ENCODE results near the gene LUC7L3.
A peak's percentile ranks its signal among the peaks of the same experiment; 100 is the strongest.
"Not testable (repeated sequence)": the region's sequence is repeated elsewhere in the genome, so short reads cannot be mapped to it uniquely, and the experiment has no call there.

Gene LUC7L3, protein sequence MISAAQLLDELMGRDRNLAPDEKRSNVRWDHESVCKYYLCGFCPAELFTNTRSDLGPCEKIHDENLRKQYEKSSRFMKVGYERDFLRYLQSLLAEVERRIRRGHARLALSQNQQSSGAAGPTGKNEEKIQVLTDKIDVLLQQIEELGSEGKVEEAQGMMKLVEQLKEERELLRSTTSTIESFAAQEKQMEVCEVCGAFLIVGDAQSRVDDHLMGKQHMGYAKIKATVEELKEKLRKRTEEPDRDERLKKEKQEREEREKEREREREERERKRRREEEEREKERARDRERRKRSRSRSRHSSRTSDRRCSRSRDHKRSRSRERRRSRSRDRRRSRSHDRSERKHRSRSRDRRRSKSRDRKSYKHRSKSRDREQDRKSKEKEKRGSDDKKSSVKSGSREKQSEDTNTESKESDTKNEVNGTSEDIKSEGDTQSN

DNA sequence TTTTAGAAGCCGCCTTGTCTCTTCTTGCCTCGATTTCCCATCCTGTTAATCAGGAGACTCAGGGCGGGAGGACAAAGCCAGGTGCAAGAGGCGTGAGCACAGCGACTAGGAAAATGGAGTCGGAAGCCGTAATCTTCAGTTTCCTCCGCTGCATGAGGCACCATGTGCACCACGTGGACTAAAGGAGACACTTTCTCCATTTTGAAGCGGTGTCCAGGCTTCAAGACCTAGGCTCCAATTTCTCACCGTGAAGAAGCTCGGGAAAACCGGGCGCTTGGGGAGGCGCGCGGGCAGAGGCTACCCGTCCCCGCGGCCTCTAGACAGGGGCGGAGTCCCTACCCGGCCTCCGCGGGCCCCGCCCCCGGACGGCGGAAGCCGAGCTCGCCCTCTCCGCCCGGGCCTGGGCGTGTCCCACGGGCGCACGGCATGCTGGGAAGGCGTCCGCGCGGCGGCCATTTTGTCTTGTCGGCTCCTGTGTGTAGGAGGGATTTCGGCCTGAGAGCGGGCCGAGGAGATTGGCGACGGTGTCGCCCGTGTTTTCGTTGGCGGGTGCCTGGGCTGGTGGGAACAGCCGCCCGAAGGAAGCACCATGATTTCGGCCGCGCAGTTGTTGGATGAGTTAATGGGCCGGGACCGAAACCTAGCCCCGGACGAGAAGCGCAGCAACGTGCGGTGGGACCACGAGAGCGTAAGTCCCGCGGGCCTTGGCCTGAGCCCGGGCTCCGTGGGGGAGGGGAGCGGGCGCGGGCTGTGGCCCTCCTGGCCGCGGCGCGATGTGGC, at the start of gene LUC7L3:
Gene LUC7L3 (plus strand): TSS at position 460 of the 780 bp plus-strand sequence. CDS start 130 bp downstream, at position 590.
- DNase-seq = peak; percentile 97

- no peak for DNase-seq
Observed at GRCh38 chr17:50672071-50672470, 47.3 kb upstream of the LUC7L3 start.

- DNase-seq = no peak
Observed at GRCh38 chr17:50672831-50673551, 46.4 kb upstream of the LUC7L3 start.

DNA sequence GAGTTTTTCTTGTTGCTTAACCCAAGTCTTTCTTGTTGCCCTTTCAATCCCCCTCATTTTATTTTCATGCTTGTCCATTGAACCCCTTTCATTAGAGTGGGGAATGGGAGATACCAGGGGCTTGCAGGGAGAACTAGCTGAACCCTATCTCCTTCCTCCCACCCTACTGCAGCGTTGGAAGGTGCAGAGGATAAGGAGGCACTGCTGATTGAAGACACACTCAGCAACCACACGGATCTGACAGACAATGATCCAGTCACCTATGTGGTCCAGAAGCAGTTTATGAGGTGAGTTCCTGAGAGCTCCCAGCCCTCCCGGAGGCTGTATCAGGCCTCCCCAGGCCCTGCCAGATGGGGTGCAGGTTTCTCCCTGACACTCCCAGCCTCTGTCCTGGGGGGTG, 44.2 kb upstream of the LUC7L3 start:
- no peak for DNase-seq

DNA sequence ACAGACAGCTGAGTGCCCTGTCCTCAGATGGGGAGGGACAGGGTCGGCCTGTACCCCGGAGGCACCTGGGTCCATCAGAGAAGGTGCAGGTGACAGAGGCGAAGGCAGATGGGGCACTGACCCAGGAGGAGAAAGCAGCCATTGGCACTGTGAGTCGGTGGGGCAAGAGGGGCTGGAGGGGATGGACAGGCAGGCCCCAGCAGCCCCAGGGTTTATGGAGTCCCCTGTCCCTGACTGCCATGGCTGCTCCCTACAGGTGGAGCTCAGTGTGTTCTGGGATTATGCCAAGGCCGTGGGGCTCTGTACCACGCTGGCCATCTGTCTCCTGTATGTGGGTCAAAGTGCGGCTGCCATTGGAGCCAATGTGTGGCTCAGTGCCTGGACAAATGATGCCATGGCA, 43.8 kb upstream of the LUC7L3 start:
- DNase-seq = no peak

DNA sequence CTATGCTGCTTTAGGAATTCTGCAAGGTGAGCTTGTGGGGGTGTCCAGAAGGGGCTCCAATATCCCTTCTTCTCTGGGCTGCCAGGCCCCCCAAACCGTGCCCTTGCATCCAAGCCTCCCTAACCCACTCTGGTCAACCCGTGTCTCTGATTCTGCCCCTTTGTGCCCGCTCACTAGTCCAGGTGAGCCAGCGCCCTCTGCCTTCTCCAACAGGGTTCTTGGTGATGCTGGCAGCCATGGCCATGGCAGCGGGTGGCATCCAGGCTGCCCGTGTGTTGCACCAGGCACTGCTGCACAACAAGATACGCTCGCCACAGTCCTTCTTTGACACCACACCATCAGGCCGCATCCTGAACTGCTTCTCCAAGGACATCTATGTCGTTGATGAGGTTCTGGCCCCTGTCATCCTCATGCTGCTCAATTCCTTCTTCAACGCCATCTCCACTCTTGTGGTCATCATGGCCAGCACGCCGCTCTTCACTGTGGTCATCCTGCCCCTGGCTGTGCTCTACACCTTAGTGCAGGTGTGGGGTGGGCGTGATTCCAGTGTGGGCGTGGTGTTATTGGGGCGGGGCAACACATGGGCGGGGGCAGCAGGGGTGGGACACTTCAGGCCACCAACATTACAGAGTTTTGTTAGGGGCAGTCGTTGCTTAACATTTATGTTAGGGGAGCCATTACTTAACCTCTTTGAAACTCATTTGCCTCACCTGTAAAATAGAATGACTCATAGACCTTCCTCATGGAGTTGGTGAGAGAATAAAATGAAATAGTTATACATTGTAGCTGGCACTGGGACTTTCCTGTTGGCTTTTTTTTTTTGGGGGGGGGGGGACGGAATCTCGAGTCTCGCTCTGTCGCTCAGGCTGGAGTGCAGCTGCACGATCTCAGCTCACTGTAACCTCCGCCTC, 43.1 kb upstream of the LUC7L3 start:
- DNase-seq = no peak

GRCh38 chr17:50677851-50678375, 41.5 kb upstream of the LUC7L3 start:
- no peak for DNase-seq

- no peak for DNase-seq
Observed at GRCh38 chr17:50679008-50679544, 40.3 kb upstream of the LUC7L3 start.

GRCh38 chr17:50680126-50680525, 39.3 kb upstream of the LUC7L3 start:
- DNase-seq = no peak

GRCh38 chr17:50680543-50681262, 38.7 kb upstream of the LUC7L3 start:
- not testable (repeated sequence) for DNase-seq

DNA sequence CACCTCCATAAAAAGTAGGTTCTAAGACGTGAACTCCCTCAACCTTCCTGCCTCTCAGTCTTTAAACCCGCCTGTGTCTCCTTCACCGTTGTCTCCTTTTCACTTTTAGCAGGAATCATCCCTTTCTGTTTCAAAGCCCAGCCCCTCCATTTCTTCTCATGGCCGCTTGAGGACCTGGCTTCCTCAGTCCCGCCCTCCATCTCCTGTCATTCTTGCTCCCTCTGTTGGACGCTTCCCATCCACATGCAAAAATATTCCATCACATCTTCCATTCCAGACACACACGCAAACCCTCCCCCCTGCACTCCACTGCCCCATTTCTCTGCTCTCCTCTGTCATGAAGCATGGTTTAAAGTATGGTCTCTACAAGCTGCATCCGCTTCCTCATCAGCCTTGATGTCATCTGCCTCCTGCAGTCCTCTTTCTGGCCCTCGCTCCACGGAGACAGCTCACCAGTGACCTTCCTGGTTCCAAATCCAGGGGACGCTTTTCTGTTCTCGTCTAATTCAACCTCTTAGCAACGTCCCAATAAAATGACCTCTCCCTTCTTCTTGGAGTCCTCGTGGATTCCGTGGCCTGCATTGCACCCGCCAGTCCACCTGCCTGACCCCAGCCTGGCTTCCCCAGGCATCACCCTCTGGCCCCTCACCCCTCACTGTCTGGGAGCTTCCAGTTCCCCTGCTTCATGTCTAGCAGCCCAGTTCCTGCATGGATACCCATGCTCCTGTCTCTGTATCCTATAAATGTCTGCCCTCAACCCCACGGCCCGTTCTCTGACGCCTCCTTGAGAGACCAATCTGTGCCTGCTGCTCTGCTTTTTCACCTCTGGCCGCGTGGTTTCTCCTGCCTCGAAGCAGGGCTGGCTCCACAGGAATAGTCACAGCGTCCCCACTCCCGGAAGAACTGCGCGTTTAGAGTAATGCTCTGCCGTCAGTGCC, 37.9 kb upstream of the LUC7L3 start:
- peak; percentile 78 for DNase-seq

DNA sequence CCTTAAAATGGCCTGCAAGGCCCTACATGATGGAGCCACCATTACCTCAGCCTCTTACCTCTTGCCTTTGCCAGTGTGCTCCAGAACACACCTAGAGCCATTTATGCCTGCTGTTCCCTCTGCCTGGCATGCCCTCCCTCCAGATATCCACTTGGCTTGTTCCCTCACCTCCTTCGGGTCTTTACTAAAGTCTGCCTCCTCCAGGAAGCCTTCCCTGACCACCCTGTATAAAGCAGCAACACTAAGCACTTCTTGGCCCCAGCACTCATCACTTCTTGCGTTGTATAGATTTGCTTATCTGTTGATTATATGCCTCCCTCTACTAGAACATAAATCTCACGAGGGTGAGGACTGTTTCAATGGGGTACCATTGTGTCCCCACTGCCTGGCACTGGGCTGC, 37.0 kb upstream of the LUC7L3 start:
- no peak for DNase-seq

GRCh38 chr17:50682938-50683337, 36.5 kb upstream of the LUC7L3 start:
- DNase-seq = no peak

- DNase-seq = no peak
Observed at GRCh38 chr17:50683434-50684287, 35.7 kb upstream of the LUC7L3 start.

GRCh38 chr17:50684288-50684611, 35.2 kb upstream of the LUC7L3 start:
- no peak for DNase-seq

DNA sequence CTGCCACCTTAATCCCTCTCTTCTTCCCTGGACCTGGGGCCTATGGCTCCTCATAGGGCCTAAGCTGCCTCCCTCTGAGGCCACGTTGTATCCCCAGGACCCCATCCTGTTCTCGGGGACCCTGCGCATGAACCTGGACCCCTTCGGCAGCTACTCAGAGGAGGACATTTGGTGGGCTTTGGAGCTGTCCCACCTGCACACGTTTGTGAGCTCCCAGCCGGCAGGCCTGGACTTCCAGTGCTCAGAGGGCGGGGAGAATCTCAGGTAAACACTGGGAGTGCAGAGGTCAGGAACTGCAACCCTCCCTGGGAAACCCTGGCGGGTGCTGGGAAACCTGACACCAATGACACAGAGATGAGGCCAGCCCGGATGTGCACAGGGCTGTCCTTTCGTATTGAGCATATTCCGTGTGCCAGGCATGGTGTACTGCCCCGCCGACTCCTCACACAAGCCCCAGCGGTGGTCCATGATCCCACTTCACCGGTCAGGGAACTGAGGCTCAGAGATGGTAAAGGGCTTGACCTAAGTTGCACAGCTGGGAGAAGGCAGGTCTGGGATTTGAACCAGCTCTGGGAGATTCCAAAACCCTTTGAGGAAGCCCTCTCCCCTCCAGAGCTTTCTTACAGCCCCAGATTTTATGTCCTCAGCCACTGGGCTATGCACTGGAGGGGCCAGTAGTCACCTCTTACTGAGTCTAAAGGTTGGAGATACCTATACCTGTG, 34.6 kb upstream of the LUC7L3 start:
- no peak for DNase-seq

DNA sequence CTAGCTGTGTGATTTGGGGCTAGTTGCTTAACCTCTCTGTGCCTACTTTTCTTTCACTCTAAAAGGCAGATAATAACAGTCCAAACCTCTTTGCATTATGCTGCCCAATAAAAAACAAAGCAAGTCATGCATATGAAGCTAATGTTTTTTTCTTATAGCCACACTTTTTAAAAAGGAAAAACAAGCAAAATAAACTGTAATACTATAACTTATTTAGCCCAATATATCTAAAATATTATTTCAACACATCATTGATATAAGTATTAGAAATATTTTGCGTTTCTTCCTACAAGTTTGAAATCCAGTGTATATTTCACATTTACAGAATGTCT, 34.1 kb upstream of the LUC7L3 start:
- DNase-seq = no peak

DNA sequence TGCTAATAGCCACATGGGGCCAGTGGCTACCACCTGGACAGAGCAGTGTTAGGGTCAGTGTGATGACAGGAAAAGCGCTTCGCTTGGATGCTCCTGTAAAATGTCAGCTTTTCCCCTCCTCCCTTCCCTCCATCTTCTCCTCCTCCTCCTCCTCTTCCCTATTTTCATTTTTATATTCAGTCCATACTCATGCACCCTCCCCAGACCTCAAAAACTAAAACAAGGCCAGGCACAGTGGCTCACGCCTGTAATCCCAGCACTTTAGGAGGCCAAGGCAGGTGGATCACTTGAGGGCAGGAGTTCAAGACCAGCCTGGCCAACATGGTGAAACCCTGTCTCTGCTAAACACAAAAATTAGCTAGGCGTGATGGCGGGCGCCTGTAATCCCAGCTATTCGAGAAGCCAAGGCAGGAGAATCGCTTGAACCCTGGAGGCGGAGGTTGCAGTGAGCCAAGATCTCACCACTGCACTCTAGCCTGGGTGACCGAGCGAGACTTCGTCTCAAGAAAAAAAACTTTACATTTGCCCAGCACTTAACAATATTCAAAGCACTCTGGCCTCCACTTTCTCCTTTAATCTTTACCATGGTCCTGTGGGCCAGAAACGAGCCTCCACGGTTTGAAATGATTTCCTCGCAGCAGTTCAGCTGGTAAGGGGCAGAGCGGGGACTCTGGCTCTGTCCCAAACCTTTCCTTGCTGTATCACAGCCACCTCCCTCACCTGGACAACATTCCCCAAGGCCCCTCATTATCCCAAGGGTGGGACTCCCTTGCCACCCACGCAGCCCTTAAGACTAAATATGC, 33.5 kb upstream of the LUC7L3 start:
- DNase-seq = no peak
